MCF 10A (cell line): ENCODE data around the gene ZNF768. TPM values are rescaled to one million over a fixed set of nuclear protein-coding genes. Genes with fewer than 3 reads are reported as not detected.

Experiments
- BruUV-seq: library from RNA; stranded (reverse); fragments of 400-500 nt; replicated peaks from 2 replicates; lab custom pipeline; 2021; lab: Mats Ljungman, UMichigan
- CTCF ChIA-PET: fragments of 300-600 bp; sonication (Branson Sonifier 250); formaldehyde crosslinking; extraction: SDS; loops from one replicate; lab custom pipeline; 2021; ENCODE audit warnings: antibody characterized with exemption, inconsistent platforms; lab: Yijun Ruan, JAX
- POLR2A ChIA-PET: fragments of 300-600, 350-650 bp; sonication (Branson Sonifier 250); formaldehyde crosslinking; extraction: SDS; loops from one replicate; lab custom pipeline; 2020; ENCODE audit warnings: antibody characterized with exemption, inconsistent platforms; lab: Yijun Ruan, JAX
- DNase-seq: peaks from one replicate; pipeline ENCODE4 v3.0.0-alpha.2; 2018; ENCODE audit not compliant: unreplicated experiment
- H3K27ac Mint-ChIP-seq: one replicate; pipeline ENCODE4 v1.8.0; 2022; ENCODE audit warnings: mild to moderate bottlenecking, low read depth, mixed read lengths; ENCODE audit not compliant: unreplicated experiment
- H3K27me3 Mint-ChIP-seq: one replicate; pipeline ENCODE4 v1.8.0; 2022; ENCODE audit warnings: mixed read lengths; ENCODE audit not compliant: insufficient read depth, unreplicated experiment
- H3K36me3 Mint-ChIP-seq: one replicate; pipeline ENCODE4 v1.8.0; 2022; ENCODE audit warnings: mild to moderate bottlenecking, moderate library complexity, mixed read lengths; ENCODE audit not compliant: insufficient read depth, unreplicated experiment
- H3K4me1 Mint-ChIP-seq: one replicate; pipeline ENCODE4 v1.8.0; 2022; ENCODE audit warnings: mixed read lengths; ENCODE audit not compliant: insufficient read depth, unreplicated experiment
- H3K4me3 Mint-ChIP-seq: one replicate; pipeline ENCODE4 v1.8.0; 2022; ENCODE audit warnings: mild to moderate bottlenecking, moderate library complexity, mixed read lengths; ENCODE audit not compliant: unreplicated experiment
- H3K9me3 Mint-ChIP-seq: one replicate; pipeline ENCODE4 v1.8.0; 2022; ENCODE audit warnings: mixed read lengths; ENCODE audit not compliant: unreplicated experiment
- CTCF ChIP-seq: fragments of 200-600 bp; IDR thresholded peaks from one replicate; pipeline ENCODE4 v1.8.0; 2022; ENCODE audit warnings: antibody characterized with exemption, mild to moderate bottlenecking; ENCODE audit not compliant: unreplicated experiment
- intact Hi-C: fragments of 100-400 bp; cut with micrococcal nuclease; formaldehyde crosslinking; loops from 2 replicates; pipeline ENCODE4 v1.14.1; 2022
- total RNA-seq: library from RNA; stranded (reverse); gene quantifications from 2 replicates; pipeline ENCODE4 v1.2.3, GENCODE V29; 2022

ZNF768 gene
- total RNA-seq, 1 experiment from 2014 or later: 39.3 TPM

GRCh38 chr16:30565984-30566383, 39.6 kb upstream of the ZNF768 start:
- TF ChIP-seq CTCF: no peak
- BruUV-seq: no TSS peak
- Mint-ChIP-seq H3K27me3 (no peaks in the 10 kb centered on the region), H3K4me3 (no peak overlapping the region), H3K36me3 (peaks cover 9% of the 10 kb centered on the region), H3K4me1 (peaks cover 20% of the 10 kb centered on the region), H3K27ac (peak overlapping the region; percentile 95), H3K9me3 (no peaks in the 10 kb centered on the region)
- POLR2A ChIA-PET: interaction anchor here (0.9 to 4.3 kb wide), 4 partner anchors 8 to 148 kb away, joined by 3 to 34 read pairs (median 4); partner anchors contain the start of genes DCTPP1 and ZNF764
- intact Hi-C loops: no loop called here
- CTCF ChIA-PET: interaction anchor here (0.6 to 3.0 kb wide), 6 partner anchors 8 to 136 kb away, joined by 3 to 11 read pairs (median 3); partner anchors contain the start of gene DCTPP1
- DNase-seq: no peak

- Mint-ChIP-seq H3K4me3 (no peak overlapping the region), H3K9me3 (no peaks in the 10 kb centered on the region), H3K36me3 (peaks cover 9% of the 10 kb centered on the region), H3K27me3 (no peaks in the 10 kb centered on the region), H3K4me1 (peaks cover 20% of the 10 kb centered on the region), H3K27ac (no peak overlapping the region)
- no peak for TF ChIP-seq CTCF
- DNase-seq: no peak
- BruUV-seq: no TSS peak
- intact Hi-C loops: no loop called here
- CTCF ChIA-PET: interaction anchor here (0.6 to 3.0 kb wide), 4 partner anchors 8 to 135 kb away, joined by 3 to 11 read pairs (median 3); partner anchors contain the start of gene DCTPP1
- POLR2A ChIA-PET: interaction anchor here (0.9 to 4.3 kb wide), 5 partner anchors 7 to 148 kb away, joined by 3 to 34 read pairs (median 3); partner anchors contain the start of genes DCTPP1 and ZNF764
Measured at GRCh38 chr16:30565526-30565925, 39.2 kb upstream of the ZNF768 start.

GRCh38 chr16:30562021-30562420, 35.7 kb upstream of the ZNF768 start:
- DNase-seq: no peak
- ChIA-PET CTCF (no interaction called here), POLR2A (no interaction called here)
- TF ChIP-seq CTCF: no peak
- Mint-ChIP-seq H3K36me3 (peaks cover under 1% of the 10 kb centered on the region), H3K9me3 (no peaks in the 10 kb centered on the region), H3K4me3 (no peak overlapping the region), H3K27me3 (no peaks in the 10 kb centered on the region), H3K4me1 (peaks cover 7% of the 10 kb centered on the region), H3K27ac (no peak overlapping the region)
- intact Hi-C loops: no loop called here
- no TSS peak for BruUV-seq

- Mint-ChIP-seq H3K4me3 (no peak overlapping the region), H3K36me3 (peaks cover 5% of the 10 kb centered on the region), H3K9me3 (no peaks in the 10 kb centered on the region), H3K27me3 (no peaks in the 10 kb centered on the region), H3K4me1 (peaks cover 2% of the 10 kb centered on the region), H3K27ac (no peak overlapping the region)
- TF ChIP-seq CTCF: no peak
- POLR2A ChIA-PET: interaction anchor here (0.6 kb wide), 1 partner anchor 11 kb away, joined by 3 read pairs; no protein-coding TSS in a partner anchor
- CTCF ChIA-PET: interaction anchor here (0.8 kb wide), 1 partner anchor 54 kb away, joined by 4 read pairs; no protein-coding TSS in a partner anchor
- BruUV-seq: no TSS peak
- no peak for DNase-seq
- intact Hi-C loops: no loop called here
Measured at GRCh38 chr16:30561089-30561816, 34.9 kb upstream of the ZNF768 start.
